Right lobe of liver (tissue), 6 donors: ENCODE measurements around the gene CDON. TPM values are rescaled to one million over a fixed set of nuclear protein-coding genes. Genes with fewer than 3 reads are reported as not detected.
A peak's percentile ranks its signal among the peaks of the same experiment; 100 is the strongest.

ENCODE experiments used
- ATAC-seq, 4 donors: fragments of 200-7000 bp; cut with Tn5 transposase; one replicate each; pipeline ENCODE4 v1.9.1; 2020; ENCODE audit warnings: mild to moderate bottlenecking in 4 of 4, moderate library complexity in 4 of 4
- DNase-seq, 3 donors: peaks; one replicate each; pipeline ENCODE4 v3.0.0-alpha.2; 2020
- H3K27ac ChIP-seq, 3 donors: fragments of 200-600 bp; one replicate each; pipeline ENCODE4 v1.8.0; 2022
- H3K27me3 ChIP-seq, 2 donors: fragments of 200-600 bp; one replicate each; pipeline ENCODE4 v1.8.0; 2022
- H3K36me3 ChIP-seq, 4 donors: fragments of 200-600 bp; sonication (generic) in 1 of 4; one replicate each; pipeline versions ENCODE4 v1.5.1 to v1.8.0; 2017 to 2022; ENCODE audit warnings: control low read depth in 1 of 4
- H3K4me1 ChIP-seq, 4 donors: fragments of 200-600 bp; sonication (generic) in 1 of 4; one replicate each; pipeline versions ENCODE4 v1.5.1 to v1.8.0; 2017 to 2022; ENCODE audit warnings: control low read depth in 1 of 4
- H3K4me3 ChIP-seq, 3 donors: fragments of 200-600 bp; one replicate each; pipeline ENCODE4 v1.8.0; 2022
- H3K9me3 ChIP-seq, 4 donors: fragments of 200-600 bp; sonication (generic) in 1 of 4; one replicate each; pipeline versions ENCODE4 v1.5.1 to v1.8.0; 2017 to 2022; ENCODE audit warnings: control low read depth in 1 of 4
- CTCF ChIP-seq, 4 donors: fragments of 200-600 bp in 3 of 4; fragments of 450-650 bp in 1 of 4; IDR thresholded peaks; one replicate each; pipeline versions ENCODE4 v1.5.1 to v1.8.0; 2016 to 2022; ENCODE audit warnings: antibody characterized with exemption in 4 of 4, mild to moderate bottlenecking in 2 of 4
- POLR2A ChIP-seq: fragments of 450-650 bp; IDR thresholded peaks from one replicate; pipeline ENCODE4 v1.6.1; 2017; ENCODE audit warnings: antibody characterized with exemption, mild to moderate bottlenecking
- WGBS: methylation state at CpG from one replicate; pipeline ENCODE4 v1.1.6; 2018; ENCODE audit warnings: low coverage, low lambda C conversion rate; ENCODE audit not compliant: insufficient coverage; ENCODE audit errors: missing lambda C conversion rate; 5-methylcytosine and 5-hydroxymethylcytosine counted together
- intact Hi-C, 2 donors: fragments of 100-400 bp; cut with DNase I; formaldehyde crosslinking; loops; one replicate each; pipeline versions ENCODE4 v1.11.2 to v1.14.1; 2022
- total RNA-seq, 6 experiments: library from RNA; depleted of rRNA in 2 of 6; stranded (reverse); fragments of >200 nt in 2 of 6; fragmentation: NEBNext Ultra II Directional in 3 of 6; extraction: Animal tissue kit (Norgen Biotek cat#: 25700) in 3 of 6; gene quantifications; one replicate each; pipeline versions ENCODE4 v1.1.0 to v1.2.4, GENCODE V29; 2016 to 2023
- donor health status: DM: no; HTN: yes; CAD: no.
- donor health status: DM: no; HTN: no; CAD: no.
- donor health status: DM: no; HTN: no; CAD: no.
- donor health status: DM: no; HTN: yes; CAD: no.
- donor health status: DM: no; HTN: yes; CAD: no.

The CDON gene
- total RNA-seq, 6 experiments from 2014 or later = 1.8 to 4.1 (median 3.3) TPM

- ATAC-seq (no peak), DNase-seq (no peak)
- H3K4me3 ChIP-seq = no peak overlapping the region
- H3K4me1 ChIP-seq = no peaks in the 10 kb centered on the region
- 61% methylated on average over 5 of the region's 5 CpGs for WGBS
- no peaks in the 10 kb centered on the region for H3K36me3 ChIP-seq
- H3K27ac ChIP-seq = no peak overlapping the region
- intact Hi-C loops = no loop called here
- no peaks in the 10 kb centered on the region for H3K9me3 ChIP-seq
- TF ChIP-seq POLR2A = no peak
- TF ChIP-seq CTCF (IDR thresholded peaks at IDR 0.05) = no peak
- no peaks in the 10 kb centered on the region for H3K27me3 ChIP-seq
Measured at GRCh38 chr11:126048197-126048596, 14.5 kb downstream of the CDON start.

GRCh38 chr11:126046570-126047195, 16.0 kb downstream of the CDON start:
- Histone ChIP-seq H3K4me3 (no peak overlapping the region), H3K27ac (no peak overlapping the region), H3K4me1 (no peaks in the 10 kb centered on the region), H3K9me3 (no peaks in the 10 kb centered on the region), H3K36me3 (no peaks in the 10 kb centered on the region), H3K27me3 (no peaks in the 10 kb centered on the region)
- ATAC-seq (no peak), DNase-seq (no peak)
- intact Hi-C loops = no loop called here
- TF ChIP-seq CTCF (IDR thresholded peaks at IDR 0.05) (no peak), POLR2A (no peak)
- WGBS = 72% methylated on average over 5 of the region's 5 CpGs

- Histone ChIP-seq H3K27ac (no peak overlapping the region), H3K4me3 (no peak overlapping the region), H3K9me3 (no peaks in the 10 kb centered on the region), H3K4me1 (peaks cover 0 to 18% (median 0%) of the 10 kb centered on the region in 4 donors), H3K27me3 (no peaks in the 10 kb centered on the region), H3K36me3 (no peaks in the 10 kb centered on the region)
- 84% methylated on average over 9 of the region's 9 CpGs for WGBS
- DNase-seq (no peak), ATAC-seq (no peak)
- intact Hi-C loops = loop anchor here in 1 of 2 donors (10.0 kb wide), 1 partner anchor 95 kb away; the partner anchor contains the start of gene VSIG10L2
- TF ChIP-seq POLR2A = no peak
- no peak for TF ChIP-seq CTCF (IDR thresholded peaks at IDR 0.05)
Measured at GRCh38 chr11:126039485-126040271, 23.0 kb downstream of the CDON start.

- no peaks in the 10 kb centered on the region for H3K36me3 ChIP-seq
- peaks cover 0 to 25% (median 0%) of the 10 kb centered on the region in 4 donors for H3K4me1 ChIP-seq
- DNase-seq = peak in 1 of 3 donors; percentile 47
- TF ChIP-seq CTCF (IDR thresholded peaks at IDR 0.05) (no peak), POLR2A (no peak)
- H3K4me3 ChIP-seq = no peak overlapping the region
- no peaks in the 10 kb centered on the region for H3K9me3 ChIP-seq
- H3K27me3 ChIP-seq = no peaks in the 10 kb centered on the region
- H3K27ac ChIP-seq = no peak overlapping the region
- intact Hi-C loops = loop anchor here in 1 of 2 donors (10.0 kb wide), 1 partner anchor 91 kb away; the partner anchor contains the start of gene VSIG10L2
- 44% methylated on average over 5 of the region's 5 CpGs for WGBS
- ATAC-seq = peak in 3 of 4 donors; percentile 54 to 81 (median 65)
Measured at GRCh38 chr11:126035718-126036117, 26.9 kb downstream of the CDON start.
